Measurements from ENCODE around the gene RSPH4A. TPM values are rescaled to one million over a fixed set of nuclear protein-coding genes. Genes with fewer than 3 reads are reported as not detected.
"Not testable (repeated sequence)": the region's sequence is repeated elsewhere in the genome, so short reads cannot be mapped to it uniquely, and the experiment has no call there.

Gene RSPH4A
- total RNA-seq: 0.29 and 0.63 TPM in 2 replicates

DNA sequence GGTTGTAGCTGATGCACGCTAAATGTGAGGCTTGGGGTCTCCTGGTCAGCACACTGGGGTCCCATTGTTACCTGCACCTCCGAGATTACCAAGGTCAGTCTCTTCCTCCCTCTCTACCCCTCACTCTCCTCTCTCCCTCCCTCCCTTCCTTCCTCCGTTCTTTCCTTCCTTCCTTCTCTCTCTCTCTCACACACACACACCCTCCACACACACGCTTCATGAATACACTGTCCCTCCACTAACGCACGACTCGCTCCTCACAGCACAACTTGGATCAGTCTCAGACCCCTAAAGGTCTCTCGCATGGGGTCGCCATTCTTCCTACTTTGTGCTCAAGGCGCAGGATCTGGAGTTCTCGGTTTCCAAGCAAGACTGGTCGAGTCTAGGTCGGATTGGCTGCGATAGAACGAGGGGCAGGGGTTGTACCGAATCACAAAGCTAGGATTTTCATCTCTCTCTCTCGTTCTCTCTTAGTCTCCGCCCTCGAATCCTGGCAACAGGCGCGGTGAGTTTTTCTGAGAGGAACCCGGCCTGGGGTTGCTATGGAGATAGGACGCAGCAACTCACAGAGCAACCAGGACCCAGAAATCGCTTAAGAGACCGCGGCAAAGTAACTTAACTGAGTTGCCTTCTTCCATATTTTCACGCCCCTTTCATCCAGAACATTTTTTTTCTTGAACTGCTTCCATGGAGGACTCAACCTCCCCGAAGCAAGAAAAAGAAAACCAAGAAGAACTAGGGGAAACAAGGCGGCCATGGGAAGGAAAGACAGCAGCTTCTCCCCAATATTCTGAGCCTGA lies at the start of gene RSPH4A:
Gene RSPH4A (plus strand): TSS at position 543 of the 800 bp plus-strand sequence. CDS start 145 bp downstream, at position 688.
- DNase-seq (ENCODE audit: extremely low read depth, low read depth, low spot score): peak; percentile 89

DNA sequence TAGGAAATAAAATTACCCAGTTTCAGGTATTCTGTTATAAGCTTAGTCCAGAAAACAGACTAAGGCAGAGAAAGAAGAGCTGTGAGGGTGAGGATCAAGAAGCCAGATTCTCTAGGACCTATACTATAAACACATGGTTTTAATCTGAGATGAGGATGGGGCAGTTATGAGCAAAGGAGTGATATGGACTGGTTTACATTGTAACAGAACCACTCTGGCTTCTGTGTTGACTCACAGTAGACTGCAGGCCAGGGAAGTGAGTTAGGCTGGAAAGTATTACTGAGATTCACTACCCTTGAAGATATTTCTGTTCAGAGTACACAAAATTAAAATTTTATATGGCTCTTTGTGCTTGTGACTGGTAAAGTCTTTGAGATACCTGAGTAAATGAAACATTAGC lies 48.2 kb upstream of the RSPH4A start:
- DNase-seq (ENCODE audit: extremely low read depth, low read depth, low spot score): no peak

DNA sequence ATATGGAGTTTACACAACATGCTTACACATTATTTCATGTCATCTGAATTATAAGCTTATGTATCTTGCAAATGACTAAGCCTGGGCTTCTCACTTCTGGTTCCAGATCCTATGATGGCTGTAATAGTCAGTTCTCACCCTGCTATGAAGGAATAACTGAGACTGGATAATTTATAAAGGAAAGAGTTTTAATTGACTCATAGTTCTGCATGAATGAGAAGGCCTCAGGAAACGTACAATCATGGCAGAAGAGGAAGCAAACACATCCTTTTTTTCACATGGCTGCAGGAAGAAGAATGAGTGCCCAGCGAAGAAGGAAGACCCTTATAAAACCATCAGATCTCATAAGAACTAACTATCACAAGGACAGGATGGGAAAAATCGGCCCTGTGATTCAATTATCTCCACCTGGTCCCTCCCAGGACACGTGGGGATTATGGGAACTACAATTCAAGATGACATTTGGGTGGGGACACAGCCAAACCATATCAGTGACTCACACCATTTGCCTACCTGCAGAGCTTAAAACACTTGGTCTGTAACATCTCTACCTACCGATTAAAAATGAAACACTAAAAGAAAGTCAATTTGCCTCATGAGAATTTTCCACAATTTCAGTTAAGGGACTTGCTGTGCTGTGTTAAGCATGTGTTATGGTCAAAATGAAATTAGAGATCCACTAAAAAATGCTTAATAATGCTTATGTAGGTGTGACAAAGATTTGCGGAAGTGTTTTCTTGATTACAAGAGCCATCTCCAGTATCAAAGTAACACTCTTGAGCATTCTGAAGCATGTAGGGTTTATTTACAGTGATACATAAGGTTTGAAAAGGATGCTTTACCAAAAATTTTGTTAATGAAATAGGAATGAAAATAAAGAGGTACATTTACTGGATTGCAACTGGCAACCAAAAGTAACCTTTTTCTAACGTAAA lies 47.2 kb upstream of the RSPH4A start:
- DNase-seq (ENCODE audit: extremely low read depth, low read depth, low spot score): no peak

DNA sequence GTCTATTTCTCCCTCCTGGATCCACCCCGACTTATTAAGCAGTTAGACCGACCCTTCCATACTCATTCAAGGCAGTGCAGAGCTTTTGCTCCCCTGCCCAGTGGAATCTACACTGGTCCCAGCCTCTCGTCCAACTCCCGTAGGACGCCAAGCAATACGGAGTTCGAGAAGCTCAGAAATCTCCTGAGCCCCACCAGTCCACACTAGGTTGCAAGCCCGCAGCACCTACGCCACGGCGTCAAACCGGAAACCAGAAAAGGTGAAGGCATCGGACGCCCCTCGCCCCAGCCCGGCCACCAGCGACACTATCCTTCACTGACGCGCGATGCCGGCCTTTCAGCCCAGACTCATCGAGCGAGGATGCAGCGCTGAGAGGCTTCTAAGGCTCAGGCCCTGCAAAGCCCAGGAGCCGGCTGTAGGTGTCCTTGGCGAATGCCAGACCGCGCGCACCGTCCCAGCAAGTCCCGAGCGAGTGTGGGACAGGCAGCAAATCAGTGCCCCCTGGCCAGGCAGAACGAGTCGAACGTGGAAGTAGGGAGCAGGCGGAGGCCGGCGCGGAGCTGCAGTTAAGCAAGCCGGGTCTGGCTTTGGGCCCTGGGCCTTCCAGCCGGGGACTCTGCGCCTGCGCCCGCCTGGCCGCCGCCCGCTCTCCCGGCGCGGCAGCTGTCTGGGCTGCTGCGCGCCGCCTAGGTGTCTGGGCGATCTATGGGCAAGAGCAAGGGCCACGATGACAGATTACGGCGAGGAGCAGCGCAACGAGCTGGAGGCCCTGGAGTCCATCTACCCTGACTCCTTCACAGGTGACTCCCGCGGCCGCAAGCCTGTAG lies 45.2 kb upstream of the RSPH4A start, which contains the start of gene RWDD1:
Gene RWDD1 (plus strand): TSS at position 649 of the 827 bp plus-strand sequence. CDS start 79 bp downstream, at position 728.
- DNase-seq (ENCODE audit: extremely low read depth, low read depth, low spot score): peak; percentile 88

DNA sequence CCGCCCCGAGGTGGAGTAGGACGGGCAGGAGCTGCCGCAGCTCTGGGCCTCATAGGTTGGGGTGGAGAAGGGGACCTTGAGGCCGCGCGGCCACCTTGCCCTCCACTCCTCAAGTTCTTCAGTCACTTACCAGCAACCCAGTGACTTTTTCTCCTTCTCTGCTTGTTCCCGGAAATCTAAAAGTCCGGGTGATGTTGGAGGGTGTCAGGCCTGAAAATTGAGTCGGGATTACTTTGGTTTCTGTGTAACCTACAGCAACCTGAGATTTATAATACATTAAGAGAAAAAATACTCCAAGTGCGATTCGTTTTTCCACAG lies 44.6 kb upstream of the RSPH4A start:
- no peak for DNase-seq (ENCODE audit: extremely low read depth, low read depth, low spot score)

DNA sequence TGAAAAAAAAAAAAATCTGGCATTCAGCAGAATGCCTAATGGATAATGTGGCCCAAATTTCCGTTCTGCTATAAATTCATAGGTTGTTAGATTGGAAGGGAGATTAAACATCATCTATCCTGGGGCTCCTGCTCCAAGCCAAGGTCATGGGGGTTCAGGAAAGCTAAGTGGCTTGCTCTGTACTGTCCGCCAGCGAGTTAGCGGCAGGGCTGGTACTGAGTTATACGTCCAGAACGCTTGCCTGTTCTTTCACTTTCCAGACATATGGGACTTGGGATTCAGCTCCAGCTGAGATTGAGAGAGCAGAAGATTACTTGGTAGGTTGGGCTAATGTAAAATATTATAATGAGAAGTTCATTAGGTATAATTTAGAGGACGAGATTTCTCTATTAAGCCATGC lies 44.1 kb upstream of the RSPH4A start:
- DNase-seq (ENCODE audit: extremely low read depth, low read depth, low spot score): no peak

DNA sequence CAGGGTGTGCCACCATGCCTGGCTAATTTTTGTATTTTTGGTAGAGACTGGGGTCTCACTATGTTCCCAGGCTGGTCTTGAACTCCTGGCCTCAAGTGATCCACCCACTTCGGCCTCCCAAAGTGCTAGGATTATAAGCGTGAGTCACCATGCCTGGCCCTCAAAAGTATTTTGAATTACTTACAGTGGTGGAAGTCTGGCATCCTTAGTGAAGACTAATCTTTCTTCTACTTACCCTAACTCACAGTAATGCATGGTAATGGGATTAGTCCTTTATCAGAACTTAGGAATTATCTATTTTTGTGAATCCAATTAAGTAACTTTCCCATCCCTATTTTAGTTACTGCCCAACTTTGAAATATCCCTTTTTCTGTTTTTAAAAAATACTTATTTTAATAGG lies 41.1 kb upstream of the RSPH4A start:
- no peak for DNase-seq (ENCODE audit: extremely low read depth, low read depth, low spot score)

DNA sequence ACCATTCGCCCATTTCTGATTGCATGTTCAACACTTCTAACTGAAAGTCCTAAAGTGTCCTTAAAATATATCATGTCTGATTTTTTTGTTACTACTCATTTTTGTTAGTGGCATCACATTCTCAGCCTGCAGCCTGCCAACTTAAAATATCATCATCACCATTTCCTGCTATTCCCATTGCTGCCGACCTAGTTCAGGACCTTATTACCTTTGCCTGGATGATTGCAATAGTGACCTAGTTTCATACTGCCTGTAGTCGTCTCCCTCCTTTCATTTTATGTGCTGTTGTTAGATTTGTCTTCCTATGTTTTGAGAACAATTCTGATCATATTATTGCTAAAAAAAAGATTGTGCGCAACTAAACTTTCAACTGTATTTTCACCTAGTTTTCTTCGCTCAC lies 38.8 kb upstream of the RSPH4A start:
- DNase-seq (ENCODE audit: extremely low read depth, low read depth, low spot score): no peak

DNA sequence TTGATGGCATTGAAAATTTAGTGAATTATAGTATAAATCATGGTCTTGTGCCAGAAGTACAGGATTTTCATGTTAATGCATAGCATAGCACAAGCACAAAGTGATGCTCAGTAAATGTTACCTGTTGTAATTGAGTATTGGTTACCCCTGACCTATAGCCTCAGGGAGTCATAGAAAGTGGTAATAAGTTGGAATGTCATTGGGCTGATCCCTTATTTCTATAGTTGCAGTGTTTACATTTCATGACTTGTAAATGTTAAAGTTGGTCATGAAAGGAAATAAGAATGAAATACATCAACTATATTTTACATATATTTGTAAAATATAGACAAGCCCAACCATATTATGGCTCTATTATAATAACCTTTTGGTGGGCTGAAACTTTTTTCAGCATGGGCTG lies 37.9 kb upstream of the RSPH4A start:
- no peak for DNase-seq (ENCODE audit: extremely low read depth, low read depth, low spot score)

DNA sequence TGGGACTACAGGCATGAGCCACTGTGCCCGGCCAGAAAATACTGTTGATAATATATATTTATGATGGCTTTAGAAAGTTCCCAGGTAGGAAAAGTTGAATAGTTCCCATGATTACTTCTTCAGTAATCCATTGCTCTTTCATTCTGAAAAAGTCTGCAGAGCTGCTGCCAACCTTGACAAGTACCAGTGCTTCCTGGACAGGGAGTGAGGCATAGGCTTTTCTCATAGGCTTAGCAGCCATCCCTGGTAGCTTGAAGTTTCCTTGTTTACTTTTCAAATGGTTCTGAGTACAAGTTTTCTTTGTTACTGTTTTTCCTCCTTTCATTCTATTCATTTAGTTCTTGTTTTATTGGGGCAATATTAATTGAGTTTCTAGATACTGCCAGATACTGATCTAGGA lies 37.1 kb upstream of the RSPH4A start:
- DNase-seq (ENCODE audit: extremely low read depth, low read depth, low spot score): no peak

DNA sequence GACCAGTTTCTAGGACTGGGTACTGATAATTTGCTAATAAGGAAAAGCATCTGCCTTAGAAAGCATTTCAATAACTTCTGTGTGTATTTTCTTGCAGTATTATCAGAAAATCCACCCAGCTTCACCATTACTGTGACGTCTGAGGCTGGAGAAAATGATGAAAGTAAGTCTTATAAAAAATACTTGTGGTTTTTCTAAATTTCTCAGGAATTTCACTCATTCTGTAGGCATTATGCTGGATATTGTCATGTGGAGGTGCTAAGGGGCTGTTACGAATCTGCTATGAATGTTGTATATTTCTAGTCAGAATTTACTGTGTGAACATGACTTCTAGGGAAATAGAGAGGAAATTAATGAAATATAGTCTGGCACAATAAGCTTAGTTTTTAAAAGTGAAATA lies 36.1 kb upstream of the RSPH4A start:
- DNase-seq (ENCODE audit: extremely low read depth, low read depth, low spot score): no peak

DNA sequence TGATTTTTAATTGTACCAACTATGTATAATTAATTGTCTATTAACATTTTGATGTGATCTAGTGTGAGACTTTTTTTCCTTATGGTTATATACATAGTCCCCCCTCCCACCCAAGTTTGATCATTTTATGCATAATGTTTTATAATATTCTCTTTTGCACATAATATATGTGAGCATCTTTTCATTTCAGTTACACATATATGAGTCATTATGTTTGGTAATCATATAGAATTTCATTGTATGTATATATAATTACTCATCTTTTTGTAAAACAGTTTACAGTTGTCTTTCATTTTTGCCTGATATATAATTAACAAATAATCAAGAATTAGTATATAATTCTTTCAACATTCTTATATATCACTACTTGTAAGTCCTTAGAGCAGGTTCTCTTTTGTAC lies 30.0 kb upstream of the RSPH4A start:
- DNase-seq (ENCODE audit: extremely low read depth, low read depth, low spot score): no peak

DNA sequence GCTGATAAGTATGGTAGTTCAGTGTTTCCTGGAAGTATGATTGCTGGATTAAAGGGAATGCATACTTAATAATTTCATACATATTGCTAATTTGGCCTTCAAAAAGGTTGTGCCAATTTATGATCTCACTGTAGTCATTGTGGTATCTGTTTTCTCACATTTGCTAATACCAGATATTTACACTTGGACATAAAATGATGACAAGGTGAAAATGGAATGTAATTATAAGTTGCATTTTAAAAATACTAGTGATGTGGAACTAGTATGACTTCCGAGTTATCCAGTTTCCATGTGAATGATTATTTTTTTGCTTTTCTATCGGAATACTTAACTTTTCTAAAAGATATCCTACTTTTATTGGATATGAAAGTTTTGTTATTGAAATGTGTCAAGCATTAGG lies 29.5 kb upstream of the RSPH4A start:
- DNase-seq (ENCODE audit: extremely low read depth, low read depth, low spot score): no peak

DNA sequence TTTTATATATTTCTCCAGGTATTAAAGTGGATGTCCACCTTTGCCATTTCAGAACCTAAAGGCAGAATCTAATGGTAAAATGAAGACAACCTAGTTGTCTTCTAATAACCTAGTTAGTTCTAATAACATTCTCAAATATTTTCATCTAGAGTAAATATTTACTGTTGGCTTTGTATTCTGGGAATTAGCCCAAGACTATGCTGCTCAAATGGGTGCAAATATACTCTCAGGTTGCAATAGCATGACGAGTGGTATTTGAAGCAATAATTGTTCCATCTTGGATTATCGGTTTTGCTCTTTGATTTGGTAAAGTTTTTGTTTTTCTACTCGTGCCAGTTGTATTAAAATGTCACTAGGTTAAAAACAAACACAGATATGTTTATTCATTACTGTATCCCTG lies 21.0 kb upstream of the RSPH4A start:
- no peak for DNase-seq (ENCODE audit: extremely low read depth, low read depth, low spot score)

DNA sequence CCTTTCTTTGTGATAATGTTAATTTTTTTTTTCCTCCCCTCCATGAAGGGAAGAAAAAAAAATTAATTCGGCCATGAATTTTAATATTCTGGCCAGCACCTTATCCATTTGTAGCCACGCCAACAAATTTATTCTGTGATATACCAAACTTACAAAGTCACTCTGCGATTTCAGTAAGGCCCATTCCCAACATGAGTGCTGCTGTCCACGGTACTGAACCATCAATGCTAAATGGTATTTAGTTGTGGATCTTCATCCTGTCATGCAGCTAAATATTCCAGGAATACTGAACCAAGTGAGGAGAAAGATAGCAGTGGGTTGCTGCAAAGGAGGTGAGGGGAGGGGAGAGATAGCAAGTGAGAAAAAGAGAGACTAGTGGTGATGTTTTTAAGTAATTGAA lies 19.5 kb upstream of the RSPH4A start:
- DNase-seq (ENCODE audit: extremely low read depth, low read depth, low spot score): no peak

DNA sequence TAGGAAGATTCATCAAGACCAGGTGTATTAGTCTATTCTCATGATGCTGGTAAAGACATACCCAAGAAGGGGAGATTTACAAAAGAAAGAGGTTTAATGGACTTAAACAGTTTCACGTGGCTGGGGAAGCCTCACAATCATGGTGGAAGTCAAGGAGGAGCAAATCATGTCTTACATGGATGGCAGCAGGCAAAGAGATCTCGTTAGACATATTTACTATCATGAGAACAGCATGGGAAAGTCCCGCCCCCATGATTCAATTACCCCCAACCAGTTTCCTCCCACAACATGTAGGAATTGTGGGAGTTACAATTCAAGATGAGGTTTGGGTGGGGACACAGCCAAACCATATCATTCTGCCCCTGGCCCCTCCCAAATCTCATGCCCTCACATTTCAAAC lies 12.4 kb upstream of the RSPH4A start:
- not testable (repeated sequence) for DNase-seq (ENCODE audit: extremely low read depth, low read depth, low spot score)

DNA sequence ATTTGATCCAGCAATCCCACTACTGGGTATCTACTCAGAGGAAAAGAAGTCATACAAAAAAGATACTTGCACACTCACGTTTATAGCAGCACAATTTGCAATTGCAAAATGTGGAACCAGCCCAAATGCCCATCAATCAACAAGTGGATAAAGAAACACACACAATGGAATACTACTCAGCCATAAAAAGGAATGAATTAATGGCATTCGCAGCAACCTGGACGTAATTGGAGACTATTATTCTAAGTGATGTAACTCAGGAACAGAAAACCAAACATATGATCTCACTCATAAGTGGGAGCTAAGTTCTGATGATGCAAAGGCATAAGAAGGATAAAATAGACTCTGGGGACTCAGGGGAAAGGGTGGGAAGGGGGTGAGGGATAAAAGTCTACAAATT lies 11.4 kb upstream of the RSPH4A start:
- not testable (repeated sequence) for DNase-seq (ENCODE audit: extremely low read depth, low read depth, low spot score)

DNA sequence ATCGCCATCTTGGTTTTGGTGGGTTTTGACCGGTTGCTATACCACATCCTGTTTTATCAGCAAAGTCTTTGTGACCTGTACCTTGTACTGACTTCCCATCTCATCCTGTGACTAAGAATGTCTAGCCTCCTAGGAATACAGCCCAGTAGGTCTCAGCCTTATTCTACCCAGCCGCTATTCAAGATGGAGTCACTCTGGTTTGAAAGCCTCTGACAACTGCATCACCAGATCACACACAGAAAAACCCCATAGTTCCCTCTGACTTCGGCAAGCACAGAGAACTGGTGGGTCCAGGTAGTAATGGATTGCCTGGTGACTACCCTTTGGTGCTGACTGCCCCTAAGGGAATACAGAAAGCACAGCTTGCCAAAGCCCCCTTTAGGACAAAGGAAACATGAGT lies 10.3 kb upstream of the RSPH4A start:
- DNase-seq (ENCODE audit: extremely low read depth, low read depth, low spot score): no peak

DNA sequence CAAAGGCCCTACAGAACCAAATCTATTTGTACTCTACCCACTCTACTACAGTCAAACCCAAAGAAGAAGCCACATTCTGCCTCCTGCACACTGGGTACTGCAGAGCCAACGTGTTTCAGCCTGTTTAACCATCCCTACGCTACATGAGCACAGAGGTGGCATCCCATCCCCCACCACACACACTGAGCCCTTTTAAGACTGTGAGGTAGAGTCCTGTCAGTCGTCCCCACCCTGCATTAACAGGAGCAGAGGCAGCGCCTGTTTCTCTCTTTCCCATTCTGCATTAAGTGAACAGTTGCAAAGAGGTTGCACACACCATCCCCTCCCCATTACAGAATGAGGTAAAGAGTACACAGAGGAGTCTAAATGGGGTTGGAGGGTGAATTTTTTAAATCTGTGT lies 5.2 kb upstream of the RSPH4A start:
- DNase-seq (ENCODE audit: extremely low read depth, low read depth, low spot score): no peak

DNA sequence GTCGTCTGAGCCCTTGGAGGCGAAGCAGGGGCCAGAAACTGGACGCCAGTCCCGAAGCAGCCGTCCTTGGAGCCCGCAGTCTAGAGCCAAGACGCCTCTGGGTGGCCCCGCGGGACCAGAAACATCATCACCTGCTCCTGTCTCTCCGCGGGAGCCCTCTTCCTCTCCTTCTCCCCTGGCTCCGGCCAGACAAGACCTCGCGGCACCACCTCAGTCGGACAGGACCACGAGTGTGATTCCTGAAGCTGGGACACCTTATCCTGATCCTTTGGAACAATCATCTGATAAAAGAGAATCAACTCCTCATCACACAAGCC lies 416 bp downstream of the RSPH4A start:
- DNase-seq (ENCODE audit: extremely low read depth, low read depth, low spot score): no peak

Measured in glomerular endothelial cell (primary cell).